HEK293T (cell line): Measurements from ENCODE around the gene TRPT1.

ENCODE experiments used
- FOXA1 ChIP-seq: fragments of 450-650 bp; IDR thresholded peaks from 2 replicates; pipeline ENCODE4 v1.6.1; 2016; ENCODE audit warnings: mild to moderate bottlenecking
- FOXK2 ChIP-seq: fragments of 450-650 bp; IDR thresholded peaks from 2 replicates; pipeline ENCODE4 v1.6.1; 2016; ENCODE audit warnings: mild to moderate bottlenecking
- HDGF ChIP-seq: fragments of 450-650 bp; IDR thresholded peaks from 2 replicates; pipeline ENCODE4 v1.6.1; 2017; ENCODE audit warnings: antibody characterized with exemption, borderline replicate concordance
- LEF1 ChIP-seq: fragments of 450-650 bp; IDR thresholded peaks from 2 replicates; pipeline ENCODE4 v1.6.1; 2017; ENCODE audit warnings: mild to moderate bottlenecking, borderline replicate concordance
- SP1 ChIP-seq: fragments of 450-650 bp; IDR thresholded peaks from 2 replicates; pipeline ENCODE4 v1.6.1; 2017
- SUZ12 ChIP-seq: fragments of 450-650 bp; IDR thresholded peaks from 2 replicates; pipeline ENCODE4 v1.6.1; 2016; ENCODE audit warnings: mild to moderate bottlenecking

- TF ChIP-seq FOXK2 (no peak), SP1 (no peak), HDGF (no peak), SUZ12 (no peak), LEF1 (0 out of 2 replicates have a peak, but pooled peaks have one; percentile 10), FOXA1 (no peak)
Observed at GRCh38 chr11:64246871-64247728, 21.1 kb upstream of the TRPT1 start, which contains the start of gene PPP1R14B.
